ENCODE measurements around the gene LDLRAD2.
A peak's percentile ranks its signal among the peaks of the same experiment; 100 is the strongest.

The LDLRAD2 gene

GRCh38 chr1:21773585-21773984, 38.5 kb upstream of the LDLRAD2 start:
- no peak for TF ChIP-seq CTCF (conservative IDR thresholded peaks at IDR 0.05)

GRCh38 chr1:21774835-21775549, 37.1 kb upstream of the LDLRAD2 start:
- TF ChIP-seq CTCF (conservative IDR thresholded peaks at IDR 0.05): no peak
- peak overlapping the region; percentile 39 for H3K27ac ChIP-seq

More at GRCh38 chr1:21773585-21773984, 38.5 kb upstream of the LDLRAD2 start:
- no peak overlapping the region for H3K27ac ChIP-seq

GRCh38 chr1:21775550-21775914, 36.5 kb upstream of the LDLRAD2 start:
- H3K27ac ChIP-seq: peak overlapping the region; percentile 39
- no peak for TF ChIP-seq CTCF (conservative IDR thresholded peaks at IDR 0.05)

GRCh38 chr1:21775985-21776562, 36.0 kb upstream of the LDLRAD2 start:
- peak overlapping the region; percentile 39 for H3K27ac ChIP-seq

GRCh38 chr1:21776925-21777324, 35.1 kb upstream of the LDLRAD2 start:
- H3K27ac ChIP-seq: peak overlapping the region; percentile 39; the same call in 1 of the 2 replicates

More at GRCh38 chr1:21775985-21776562, 36.0 kb upstream of the LDLRAD2 start:
- TF ChIP-seq CTCF (conservative IDR thresholded peaks at IDR 0.05): no peak

GRCh38 chr1:21778405-21778727, 33.7 kb upstream of the LDLRAD2 start:
- H3K27ac ChIP-seq: no peak overlapping the region
- no peak for TF ChIP-seq CTCF (conservative IDR thresholded peaks at IDR 0.05)

- H3K27ac ChIP-seq: 0 out of 2 replicates have a peak overlapping the region, but pooled peaks have one; percentile 98
- no peak for TF ChIP-seq CTCF (conservative IDR thresholded peaks at IDR 0.05)
Observed at GRCh38 chr1:21779613-21780521, 32.2 kb upstream of the LDLRAD2 start.
